ENCODE results near the gene MCC. TPM values are rescaled to one million over a fixed set of nuclear protein-coding genes. Genes with fewer than 3 reads are reported as not detected.

Gene MCC
- total RNA-seq, 5 donors from 2014 or later (not counting 1 experiment from before 2014, with no cell fraction given), result 2.6 to 8.3 (median 6.3) TPM

DNA sequence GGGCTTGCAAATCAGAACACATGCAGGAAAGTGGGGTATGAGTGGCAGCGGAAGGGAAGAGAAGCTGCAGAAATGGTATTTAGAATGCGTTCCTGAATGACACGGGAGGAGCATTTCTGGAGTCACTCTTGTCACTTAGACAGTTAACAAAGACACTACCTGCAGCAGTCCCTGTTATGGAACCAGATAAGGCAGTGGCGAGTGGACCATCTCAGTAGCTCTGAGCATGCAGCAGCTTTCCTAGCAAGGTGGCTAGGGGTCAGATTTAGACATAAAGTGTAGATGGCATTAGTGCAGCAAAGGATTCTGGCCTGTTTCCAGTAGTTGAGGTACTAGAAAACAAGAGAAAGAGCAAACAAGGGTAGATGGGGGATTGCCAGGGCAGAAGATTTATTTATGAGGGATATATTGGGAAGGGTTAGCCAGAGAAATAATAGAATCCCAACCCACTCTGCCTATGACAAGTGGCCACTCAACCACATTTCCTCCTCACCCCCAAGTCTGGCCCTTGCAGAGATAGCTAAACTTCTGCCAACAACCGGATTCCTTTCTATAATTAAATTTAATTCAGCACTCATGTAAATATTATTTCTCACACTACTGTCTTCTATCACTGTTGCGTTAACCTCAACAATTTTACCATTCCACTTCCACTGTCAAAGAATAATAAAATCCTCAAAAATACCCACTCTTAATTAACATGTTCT lies 310.0 kb downstream of the MCC start:
- Histone ChIP-seq H3K4me3 (ENCODE audit: control insufficient read depth in 1 of 2, extremely low read depth in 1 of 2, low read length in 1 of 2) (no peak overlapping the region), H3K27me3 (replicated peaks in 1 of 2; ENCODE audit: control insufficient read depth in 2 of 2, extremely low read depth in 1 of 2, insufficient read depth in 2 of 2, low read length in 1 of 2) (no peaks in the 10 kb centered on the region), H3K4me1 (ENCODE audit: control insufficient read depth in 1 of 2, extremely low read depth in 1 of 2, insufficient read depth in 2 of 2, low read length in 2 of 2) (peaks cover 0 to 3% of the 10 kb centered on the region in 2 experiments), H3K36me3 (ENCODE audit: control insufficient read depth in 2 of 2, extremely low read depth in 1 of 2, insufficient read depth in 1 of 2, low read length in 1 of 2) (no peaks in the 10 kb centered on the region), H3K9me3 (no peaks in the 10 kb centered on the region), H3K27ac (ENCODE audit: low read length) (no peak overlapping the region)
- peaks cover 0 to 14% of the 10 kb centered on the region in 2 donors for H3K27me3 Mint-ChIP-seq
- 86% methylated on average over 2 of the region's 6 CpGs for WGBS (ENCODE audit: insufficient coverage)
- no peak for ATAC-seq (replicated peaks in 1 of 4)
- POLR2A ChIA-PET, result no interaction called here
- H3K27ac Mint-ChIP-seq, result no peak overlapping the region
- CTCF ChIA-PET, result interaction anchor here in 1 of 2 donors (0.6 kb wide), 1 partner anchor 11 kb away, joined by 3 read pairs; no protein-coding TSS in a partner anchor
- DNase-seq, result no peak
- no peak overlapping the region for H3K4me3 Mint-ChIP-seq
- peaks cover 0 to 17% (median 12%) of the 10 kb centered on the region in 3 donors for H3K4me1 Mint-ChIP-seq
- no peaks in the 10 kb centered on the region for H3K36me3 Mint-ChIP-seq
- no peaks in the 10 kb centered on the region for H3K9me3 Mint-ChIP-seq

DNA sequence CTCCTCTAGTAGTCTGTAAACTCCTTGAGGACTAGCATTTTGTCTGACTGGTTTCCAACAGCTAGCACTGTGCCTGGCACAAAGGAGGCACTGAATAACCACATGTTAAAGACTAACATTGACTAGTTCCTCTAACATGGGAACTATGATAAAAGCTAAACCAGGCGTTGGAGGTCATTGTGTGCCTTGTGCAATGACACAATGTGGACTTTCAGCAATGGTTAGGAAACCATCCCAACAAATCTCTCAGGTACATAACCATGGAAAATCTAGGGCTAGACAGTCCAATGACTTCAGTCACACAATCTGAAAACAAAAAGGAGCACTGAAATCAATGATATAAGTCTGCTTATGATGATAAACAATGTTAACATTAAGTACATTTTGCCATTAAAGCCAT lies 311.0 kb downstream of the MCC start:
- ChIA-PET POLR2A (no interaction called here), CTCF (no interaction called here)
- H3K36me3 ChIP-seq (ENCODE audit: control insufficient read depth in 2 of 2, extremely low read depth in 1 of 2, insufficient read depth in 1 of 2, low read length in 1 of 2), result no peaks in the 10 kb centered on the region
- no CpG with 5 or more reads among the region's 1 CpG for WGBS (ENCODE audit: insufficient coverage)
- H3K9me3 ChIP-seq, result no peaks in the 10 kb centered on the region
- H3K9me3 Mint-ChIP-seq, result no peaks in the 10 kb centered on the region
- H3K4me3 ChIP-seq (ENCODE audit: control insufficient read depth in 1 of 2, extremely low read depth in 1 of 2, low read length in 1 of 2), result no peak overlapping the region
- H3K27ac ChIP-seq (ENCODE audit: low read length), result no peak overlapping the region
- H3K4me3 Mint-ChIP-seq, result no peak overlapping the region
- no peaks in the 10 kb centered on the region for H3K27me3 ChIP-seq (replicated peaks in 1 of 2; ENCODE audit: control insufficient read depth in 2 of 2, extremely low read depth in 1 of 2, insufficient read depth in 2 of 2, low read length in 1 of 2)
- peaks cover 0 to 3% of the 10 kb centered on the region in 2 experiments for H3K4me1 ChIP-seq (ENCODE audit: control insufficient read depth in 1 of 2, extremely low read depth in 1 of 2, insufficient read depth in 2 of 2, low read length in 2 of 2)
- H3K4me1 Mint-ChIP-seq, result peaks cover 0 to 13% (median 8%) of the 10 kb centered on the region in 3 donors
- H3K36me3 Mint-ChIP-seq, result no peaks in the 10 kb centered on the region
- peaks cover 0 to 17% of the 10 kb centered on the region in 2 donors for H3K27me3 Mint-ChIP-seq
- no peak overlapping the region for H3K27ac Mint-ChIP-seq
- ATAC-seq (replicated peaks in 1 of 4), result no peak
- DNase-seq, result no peak

DNA sequence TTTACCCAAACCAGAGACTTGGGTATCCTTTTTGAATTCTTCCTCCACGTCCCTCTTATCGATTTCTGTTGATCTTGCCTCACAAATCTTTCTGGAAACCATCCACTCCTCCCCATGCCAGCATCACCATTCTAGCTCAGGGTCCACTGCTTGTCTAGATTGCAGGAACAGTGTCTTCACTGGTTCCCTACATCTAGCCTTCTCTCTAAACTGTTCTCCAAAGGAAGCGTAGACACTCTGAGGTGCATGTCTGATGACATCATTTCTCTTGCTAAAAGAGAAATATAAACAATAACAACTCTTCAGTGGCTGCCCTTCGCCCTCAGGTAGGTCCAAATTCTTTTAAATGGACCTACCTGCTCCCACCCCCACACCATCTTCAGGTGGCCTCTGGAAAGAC lies 311.5 kb downstream of the MCC start:
- H3K9me3 Mint-ChIP-seq, result no peaks in the 10 kb centered on the region
- POLR2A ChIA-PET, result no interaction called here
- no peaks in the 10 kb centered on the region for H3K36me3 Mint-ChIP-seq
- Histone ChIP-seq H3K36me3 (ENCODE audit: control insufficient read depth in 2 of 2, extremely low read depth in 1 of 2, insufficient read depth in 1 of 2, low read length in 1 of 2) (no peaks in the 10 kb centered on the region), H3K27me3 (replicated peaks in 1 of 2; ENCODE audit: control insufficient read depth in 2 of 2, extremely low read depth in 1 of 2, insufficient read depth in 2 of 2, low read length in 1 of 2) (no peaks in the 10 kb centered on the region), H3K9me3 (no peaks in the 10 kb centered on the region), H3K27ac (ENCODE audit: low read length) (no peak overlapping the region), H3K4me3 (ENCODE audit: control insufficient read depth in 1 of 2, extremely low read depth in 1 of 2, low read length in 1 of 2) (no peak overlapping the region), H3K4me1 (ENCODE audit: control insufficient read depth in 1 of 2, extremely low read depth in 1 of 2, insufficient read depth in 2 of 2, low read length in 2 of 2) (no peaks in the 10 kb centered on the region)
- no peak overlapping the region for H3K27ac Mint-ChIP-seq
- 87% methylated on average over 4 of the region's 4 CpGs for WGBS (ENCODE audit: insufficient coverage)
- CTCF ChIA-PET, result no interaction called here
- ATAC-seq (replicated peaks in 1 of 4) (no peak), DNase-seq (no peak)
- no peak overlapping the region for H3K4me3 Mint-ChIP-seq
- peaks cover 0 to 8% (median 5%) of the 10 kb centered on the region in 3 donors for H3K4me1 Mint-ChIP-seq
- peaks cover 0 to 17% of the 10 kb centered on the region in 2 donors for H3K27me3 Mint-ChIP-seq

DNA sequence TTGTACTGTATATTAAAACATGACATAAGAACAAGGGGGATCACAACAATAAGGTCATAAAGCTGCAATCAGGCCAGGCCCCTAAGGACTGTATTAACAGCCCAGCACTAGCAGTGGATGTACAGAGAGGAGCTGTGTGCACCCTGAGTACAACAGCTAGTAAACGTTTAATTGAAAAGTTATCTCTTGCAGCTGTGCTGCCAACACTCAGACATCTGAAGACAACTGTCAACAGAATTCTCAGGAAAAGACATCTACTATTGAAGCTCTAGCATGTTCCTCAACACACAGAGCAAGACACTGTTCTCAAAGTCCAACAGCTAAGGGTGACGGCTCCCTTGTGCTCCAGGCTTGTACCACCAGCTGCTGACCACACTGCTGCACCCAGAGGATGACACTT lies 312.1 kb downstream of the MCC start:
- Histone ChIP-seq H3K9me3 (no peaks in the 10 kb centered on the region), H3K4me1 (ENCODE audit: control insufficient read depth in 1 of 2, extremely low read depth in 1 of 2, insufficient read depth in 2 of 2, low read length in 2 of 2) (no peaks in the 10 kb centered on the region), H3K4me3 (ENCODE audit: control insufficient read depth in 1 of 2, extremely low read depth in 1 of 2, low read length in 1 of 2) (no peak overlapping the region), H3K36me3 (ENCODE audit: control insufficient read depth in 2 of 2, extremely low read depth in 1 of 2, insufficient read depth in 1 of 2, low read length in 1 of 2) (no peaks in the 10 kb centered on the region), H3K27me3 (replicated peaks in 1 of 2; ENCODE audit: control insufficient read depth in 2 of 2, extremely low read depth in 1 of 2, insufficient read depth in 2 of 2, low read length in 1 of 2) (no peaks in the 10 kb centered on the region), H3K27ac (ENCODE audit: low read length) (no peak overlapping the region)
- Mint-ChIP-seq H3K36me3 (no peaks in the 10 kb centered on the region), H3K27me3 (peaks cover 0 to 17% of the 10 kb centered on the region in 2 donors), H3K9me3 (no peaks in the 10 kb centered on the region), H3K27ac (no peak overlapping the region), H3K4me1 (peaks cover 0 to 3% (median 0%) of the 10 kb centered on the region in 3 donors), H3K4me3 (no peak overlapping the region)
- DNase-seq, result no peak
- ATAC-seq (replicated peaks in 1 of 4), result no peak
- 95% methylated on average over 2 of the region's 2 CpGs for WGBS (ENCODE audit: insufficient coverage)
- CTCF ChIA-PET, result interaction anchor here in 1 of 2 donors (0.5 to 0.7 kb wide), 2 partner anchors 20 to 99 kb away, joined by 3 read pairs; no protein-coding TSS in a partner anchor
- POLR2A ChIA-PET, result no interaction called here

DNA sequence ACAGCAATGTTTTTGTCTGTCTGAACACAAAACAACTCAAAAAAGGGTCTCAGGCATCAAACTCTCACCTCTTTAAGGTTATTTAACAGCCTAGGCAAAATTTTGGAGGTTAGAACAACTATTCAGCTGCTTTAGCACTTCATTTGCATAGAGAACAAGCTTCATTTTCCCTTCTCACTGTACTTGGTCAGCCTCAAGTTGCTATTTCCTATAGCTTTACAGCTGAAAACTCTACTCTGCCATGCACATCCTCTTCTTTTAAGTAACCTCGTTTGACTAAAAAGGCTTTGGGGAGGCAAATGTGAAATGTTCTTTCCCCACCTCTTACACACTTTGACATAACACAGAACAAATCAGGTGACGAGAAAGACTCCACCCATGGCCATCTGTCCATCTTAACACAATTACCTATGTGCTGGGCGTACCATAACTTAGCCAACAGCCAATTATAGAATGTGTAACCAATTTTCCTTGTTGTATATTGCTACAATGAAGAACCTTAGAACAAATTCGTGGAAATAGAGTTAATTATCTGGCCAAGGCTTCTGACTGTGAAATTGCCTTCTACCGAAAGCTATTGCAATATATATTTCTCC lies 315.9 kb downstream of the MCC start:
- CTCF ChIA-PET, result interaction anchor here (0.6 to 1.8 kb wide), 2 partner anchors 38 to 176 kb away, joined by 4 to 6 read pairs; no protein-coding TSS in a partner anchor
- no CpG with 5 or more reads among the region's 5 CpGs for WGBS (ENCODE audit: insufficient coverage)

DNA sequence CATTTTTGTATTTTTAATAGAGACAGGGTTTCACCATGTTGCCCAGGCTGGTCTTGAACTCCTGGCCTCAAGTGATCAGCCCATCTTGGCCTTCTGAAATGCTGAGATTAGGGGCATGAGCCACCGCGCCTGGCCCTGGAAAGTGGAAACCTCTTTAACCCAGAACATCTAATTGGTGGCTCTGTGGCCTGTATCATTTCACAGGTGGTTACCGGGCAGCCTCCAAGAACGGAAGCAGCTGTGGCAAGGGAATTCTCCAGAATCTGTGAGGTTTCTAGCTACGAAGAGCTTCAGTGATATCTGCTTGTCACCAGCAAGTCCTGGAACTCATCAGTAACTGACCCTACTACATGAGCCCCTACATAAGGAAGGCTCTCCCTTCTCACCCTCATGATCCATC lies 316.7 kb downstream of the MCC start:
- POLR2A ChIA-PET, result no interaction called here
- H3K27me3 ChIP-seq (replicated peaks in 1 of 2; ENCODE audit: control insufficient read depth in 2 of 2, extremely low read depth in 1 of 2, insufficient read depth in 2 of 2, low read length in 1 of 2), result no peaks in the 10 kb centered on the region
- DNase-seq, result no peak
- H3K36me3 Mint-ChIP-seq, result no peaks in the 10 kb centered on the region
- H3K4me3 ChIP-seq (ENCODE audit: control insufficient read depth in 1 of 2, extremely low read depth in 1 of 2, low read length in 1 of 2), result no peak overlapping the region
- CTCF ChIA-PET, result interaction anchor here (0.5 to 1.8 kb wide), 2 partner anchors 175 to 362 kb away, joined by 6 to 14 read pairs; no protein-coding TSS in a partner anchor
- no peak overlapping the region for H3K4me3 Mint-ChIP-seq
- H3K4me1 Mint-ChIP-seq, result peaks cover 0 to 7% (median 0%) of the 10 kb centered on the region in 3 donors
- no peak overlapping the region for H3K27ac ChIP-seq (ENCODE audit: low read length)
- H3K9me3 ChIP-seq, result no peaks in the 10 kb centered on the region
- H3K9me3 Mint-ChIP-seq, result no peaks in the 10 kb centered on the region
- no peaks in the 10 kb centered on the region for H3K36me3 ChIP-seq (ENCODE audit: control insufficient read depth in 2 of 2, extremely low read depth in 1 of 2, insufficient read depth in 1 of 2, low read length in 1 of 2)
- H3K27me3 Mint-ChIP-seq, result peaks cover 4 to 13% of the 10 kb centered on the region in 2 donors
- 93% methylated on average over 2 of the region's 5 CpGs for WGBS (ENCODE audit: insufficient coverage)
- no peaks in the 10 kb centered on the region for H3K4me1 ChIP-seq (ENCODE audit: control insufficient read depth in 1 of 2, extremely low read depth in 1 of 2, insufficient read depth in 2 of 2, low read length in 2 of 2)
- ATAC-seq (replicated peaks in 1 of 4), result no peak
- no peak overlapping the region for H3K27ac Mint-ChIP-seq

More for the DNA sequence above, 315.9 kb downstream of the MCC start:
- H3K27me3 ChIP-seq (replicated peaks in 1 of 2; ENCODE audit: control insufficient read depth in 2 of 2, extremely low read depth in 1 of 2, insufficient read depth in 2 of 2, low read length in 1 of 2), result no peaks in the 10 kb centered on the region
- no peaks in the 10 kb centered on the region for H3K9me3 ChIP-seq
- ATAC-seq (replicated peaks in 1 of 4) (no peak), DNase-seq (no peak)
- no peak overlapping the region for H3K4me3 ChIP-seq (ENCODE audit: control insufficient read depth in 1 of 2, extremely low read depth in 1 of 2, low read length in 1 of 2)
- POLR2A ChIA-PET, result no interaction called here
- Mint-ChIP-seq H3K27me3 (peaks cover 0 to 20% of the 10 kb centered on the region in 2 donors), H3K36me3 (no peaks in the 10 kb centered on the region), H3K9me3 (no peaks in the 10 kb centered on the region), H3K27ac (no peak overlapping the region), H3K4me1 (peaks cover 0 to 2% (median 0%) of the 10 kb centered on the region in 3 donors), H3K4me3 (no peak overlapping the region)
- no peaks in the 10 kb centered on the region for H3K4me1 ChIP-seq (ENCODE audit: control insufficient read depth in 1 of 2, extremely low read depth in 1 of 2, insufficient read depth in 2 of 2, low read length in 2 of 2)
- H3K27ac ChIP-seq (ENCODE audit: low read length), result no peak overlapping the region
- no peaks in the 10 kb centered on the region for H3K36me3 ChIP-seq (ENCODE audit: control insufficient read depth in 2 of 2, extremely low read depth in 1 of 2, insufficient read depth in 1 of 2, low read length in 1 of 2)
